GM12872 (cell line): Measurements from ENCODE around the gene RAB11A.

Experiments used
- CTCF ChIP-seq: IDR thresholded peaks from 3 replicates; pipeline ENCODE4 v1.5.1; 2011; ENCODE audit warnings: low read depth, mild to moderate bottlenecking, low read length, moderate library complexity; ENCODE audit not compliant: insufficient read depth

The RAB11A gene

DNA sequence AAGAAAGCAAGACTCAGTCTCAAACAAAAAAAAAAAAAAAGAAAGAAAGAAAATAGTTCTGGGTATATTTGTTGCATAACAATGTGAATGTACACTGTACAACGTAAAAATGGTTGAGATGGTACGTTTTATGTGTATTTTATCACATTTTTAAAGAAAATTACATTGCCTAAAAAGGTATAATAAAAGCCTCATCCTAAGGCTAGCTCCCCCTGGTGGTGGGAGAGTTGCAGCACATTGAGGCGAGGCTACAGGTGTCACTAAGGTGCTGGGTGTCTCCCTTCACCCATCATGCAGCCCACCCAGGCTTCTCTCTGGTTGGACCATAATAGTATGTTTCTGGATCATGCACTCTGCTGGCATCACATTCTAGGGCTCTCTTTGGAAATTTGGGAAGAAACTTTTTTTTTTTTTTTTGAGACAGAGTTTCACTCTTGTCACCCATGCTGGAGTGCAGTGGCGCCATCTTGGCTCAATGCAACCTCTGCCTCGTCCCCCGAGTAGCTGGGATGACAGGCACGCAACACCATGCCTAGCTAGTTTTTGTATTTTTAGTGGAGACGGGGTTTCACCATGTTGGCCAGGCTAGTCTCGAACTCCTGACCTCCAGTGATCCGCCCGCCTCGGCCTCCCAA lies 12.4 kb upstream of the RAB11A start:
- peak; percentile 87 for TF ChIP-seq CTCF

DNA sequence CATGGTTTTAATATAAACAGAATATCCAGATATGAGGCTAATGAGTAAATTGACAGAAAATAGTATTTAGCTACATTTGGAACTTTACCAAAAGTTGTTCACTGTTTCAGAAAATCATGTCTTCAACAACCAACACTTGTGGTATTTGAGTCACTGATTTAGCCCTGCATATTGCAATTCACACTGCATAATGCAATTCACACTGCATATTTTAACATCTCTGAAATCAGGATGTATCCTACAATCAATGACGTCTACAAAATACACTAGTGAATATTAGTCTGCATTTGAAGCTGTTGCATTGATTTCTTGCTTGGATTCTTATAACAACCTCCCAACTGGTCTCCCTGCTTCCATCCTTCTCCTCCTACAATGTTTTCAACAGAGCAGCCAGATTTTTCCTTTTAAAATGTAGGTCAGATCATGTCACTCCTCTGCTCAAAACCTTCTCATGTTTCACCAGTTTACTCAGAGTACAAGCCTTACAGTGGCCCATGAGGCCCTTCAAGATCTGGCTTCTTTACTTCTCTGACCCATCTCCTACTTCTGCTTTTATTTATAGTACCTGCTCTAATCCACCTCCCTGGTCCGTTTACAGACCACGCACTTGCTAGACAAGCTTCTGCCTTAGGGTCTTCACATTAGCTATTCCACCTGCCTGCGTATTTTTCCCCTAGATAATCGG lies 11.4 kb upstream of the RAB11A start:
- TF ChIP-seq CTCF: no peak

GRCh38 chr15:65862682-65863081 lies 6.6 kb upstream of the RAB11A start:
- peak; percentile 68 for TF ChIP-seq CTCF

DNA sequence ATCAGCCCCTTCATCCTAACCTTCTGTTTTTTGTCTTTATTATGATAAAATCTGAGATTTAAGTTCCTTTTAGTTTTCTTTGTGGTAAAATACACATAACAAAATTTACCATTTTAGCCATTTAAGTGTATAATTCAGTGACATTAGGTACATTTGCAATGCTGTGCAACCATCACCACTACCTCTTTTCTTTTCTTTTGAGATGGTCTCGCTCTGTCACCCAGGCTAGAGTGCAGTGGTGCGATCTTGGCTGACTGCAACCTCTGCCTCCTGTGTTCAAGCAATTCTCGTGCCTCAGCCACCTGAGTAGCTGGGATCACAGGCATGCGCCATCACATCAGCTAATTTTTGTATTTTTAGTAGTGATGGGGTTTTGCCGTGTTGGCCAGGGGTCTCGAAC lies 6.2 kb upstream of the RAB11A start:
- TF ChIP-seq CTCF: no peak

DNA sequence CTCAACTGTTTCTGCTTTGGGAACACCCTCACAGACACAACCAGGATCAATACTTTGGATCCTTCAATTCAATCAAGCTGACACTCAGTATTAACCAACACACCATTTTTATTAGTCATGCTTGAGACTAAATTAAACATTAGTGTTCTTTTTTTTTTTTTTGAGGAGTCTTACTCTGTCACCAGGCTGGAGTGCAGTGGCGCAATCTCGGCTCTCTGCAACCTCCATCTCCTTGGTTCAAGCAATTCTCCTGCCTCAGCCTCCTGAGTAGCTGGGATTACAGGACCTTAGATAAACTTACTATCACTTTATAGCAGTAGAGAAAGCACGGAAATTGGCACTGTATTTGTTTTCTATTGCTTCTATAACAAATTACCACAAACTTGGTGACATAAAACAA lies 2.0 kb upstream of the RAB11A start:
- no peak for TF ChIP-seq CTCF

DNA sequence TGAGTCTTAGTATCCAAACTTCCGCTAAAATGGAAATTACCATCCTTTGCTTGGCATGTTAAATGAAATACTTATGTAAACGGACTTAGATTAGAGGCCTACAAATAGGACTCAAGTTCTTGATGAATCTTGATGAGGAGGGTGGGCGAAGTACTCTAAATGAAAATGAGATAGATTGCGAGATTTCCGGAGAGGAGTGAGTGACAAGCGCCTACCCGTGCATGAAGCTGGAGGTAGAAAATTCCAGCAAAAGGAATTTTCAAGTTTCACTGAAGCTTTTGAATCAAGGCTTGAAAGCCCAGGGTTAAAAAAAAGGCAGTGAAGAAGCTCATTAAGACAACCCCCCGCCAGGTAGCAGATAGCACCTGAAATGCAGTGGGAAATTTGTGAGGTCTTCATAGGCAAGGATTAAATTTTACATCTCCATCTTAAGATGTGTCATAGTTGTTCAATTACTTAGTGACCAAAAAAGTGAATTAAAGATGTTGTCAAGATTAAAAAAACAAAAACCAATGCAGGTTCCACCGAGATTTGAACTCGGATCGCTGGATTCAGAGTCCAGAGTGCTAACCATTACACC lies 655 bp upstream of the RAB11A start:
- TF ChIP-seq CTCF: no peak

DNA sequence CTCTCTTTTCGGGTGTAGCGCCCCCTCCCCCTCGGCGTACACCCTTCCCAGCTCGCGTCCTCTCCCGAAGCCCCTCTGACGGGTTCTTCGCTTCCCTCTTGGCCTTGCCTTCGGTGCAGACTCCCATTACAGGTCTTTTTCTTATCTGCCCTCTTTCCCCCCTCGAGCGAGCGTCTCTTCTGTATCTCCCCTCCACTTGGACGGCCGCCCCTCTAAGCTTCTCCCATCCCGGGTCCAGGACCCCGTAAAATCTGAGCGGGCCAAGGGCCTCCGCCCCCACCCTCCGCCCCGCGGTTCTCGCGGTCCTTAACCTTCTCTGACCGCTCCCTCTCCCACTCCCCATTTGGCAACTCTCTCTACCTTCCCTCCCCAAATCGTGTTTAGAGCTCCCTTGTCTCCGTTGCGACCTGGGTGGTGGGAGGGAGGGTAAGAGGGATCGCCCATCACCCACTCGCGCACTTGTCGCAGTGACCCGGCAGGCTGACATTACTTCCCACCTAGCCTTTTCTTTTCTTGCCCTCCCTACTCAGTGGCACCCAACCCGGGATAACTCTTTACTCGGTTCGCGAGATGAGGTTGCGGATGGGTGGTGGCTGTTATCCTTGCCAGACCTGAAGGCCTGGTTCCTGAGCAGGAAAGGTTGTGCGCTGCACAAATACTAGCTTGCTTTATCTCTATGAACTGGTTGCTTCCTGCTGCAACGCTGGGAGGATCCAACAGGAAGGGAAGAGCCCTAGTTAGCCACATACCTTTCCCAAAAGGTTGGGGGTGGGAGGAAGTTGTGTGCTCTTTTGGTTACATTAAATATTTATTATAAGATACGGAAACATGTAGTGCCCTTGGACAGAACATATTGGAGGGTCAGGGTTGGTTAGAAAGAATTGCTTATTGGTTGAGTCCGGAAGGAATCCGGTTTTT lies 922 bp downstream of the RAB11A start:
- TF ChIP-seq CTCF: no peak
